Activated naive CD8-positive, alpha-beta T cell (primary cell): ENCODE data around the gene HSPBP1.

Experiments used
- H3K27ac Mint-ChIP-seq: one replicate; pipeline ENCODE4 v1.8.0; 2021; ENCODE audit warnings: mixed read lengths
- H3K27me3 Mint-ChIP-seq: one replicate; pipeline ENCODE4 v1.8.0; 2021; ENCODE audit warnings: mixed read lengths
- H3K36me3 Mint-ChIP-seq: one replicate; pipeline ENCODE4 v1.8.0; 2021; ENCODE audit warnings: mixed read lengths
- H3K4me1 Mint-ChIP-seq: one replicate; pipeline ENCODE4 v1.8.0; 2021; ENCODE audit warnings: low read depth, mixed read lengths
- H3K4me3 Mint-ChIP-seq: one replicate; pipeline ENCODE4 v1.8.0; 2021; ENCODE audit warnings: mild to moderate bottlenecking, mixed read lengths
- H3K9me3 Mint-ChIP-seq: one replicate; pipeline ENCODE4 v1.8.0; 2021; ENCODE audit warnings: low read depth, mixed read lengths

Gene HSPBP1

GRCh38 chr19:55256562-55257460 is 23.1 kb downstream of the HSPBP1 start:
- Mint-ChIP-seq H3K4me1 (peaks cover 54% of the 10 kb centered on the region), H3K4me3 (peak overlapping the region; percentile 97), H3K27me3 (no peaks in the 10 kb centered on the region), H3K36me3 (peaks cover 13% of the 10 kb centered on the region), H3K9me3 (no peaks in the 10 kb centered on the region), H3K27ac (peak overlapping the region; percentile 98)

- H3K36me3 Mint-ChIP-seq: peaks cover 16% of the 10 kb centered on the region
- peaks cover 64% of the 10 kb centered on the region for H3K4me1 Mint-ChIP-seq
Observed at GRCh38 chr19:55255618-55256423, 24.1 kb downstream of the HSPBP1 start.

GRCh38 chr19:55254625-55254977 is 25.3 kb downstream of the HSPBP1 start:
- Mint-ChIP-seq H3K4me3 (peak overlapping the region; percentile 97), H3K27me3 (no peaks in the 10 kb centered on the region), H3K27ac (peak overlapping the region; percentile 98), H3K36me3 (peaks cover 16% of the 10 kb centered on the region), H3K9me3 (no peaks in the 10 kb centered on the region), H3K4me1 (peaks cover 63% of the 10 kb centered on the region)

More at GRCh38 chr19:55255618-55256423, 24.1 kb downstream of the HSPBP1 start:
- H3K27ac Mint-ChIP-seq: peak overlapping the region; percentile 98
- H3K27me3 Mint-ChIP-seq: no peaks in the 10 kb centered on the region
- peak overlapping the region; percentile 97 for H3K4me3 Mint-ChIP-seq
- no peaks in the 10 kb centered on the region for H3K9me3 Mint-ChIP-seq

GRCh38 chr19:55253842-55254624 is 25.9 kb downstream of the HSPBP1 start:
- Mint-ChIP-seq H3K27me3 (no peaks in the 10 kb centered on the region), H3K36me3 (peaks cover 16% of the 10 kb centered on the region), H3K4me1 (peaks cover 63% of the 10 kb centered on the region), H3K27ac (peak overlapping the region; percentile 98), H3K9me3 (no peaks in the 10 kb centered on the region), H3K4me3 (peak overlapping the region; percentile 97)

GRCh38 chr19:55252760-55253663 is 26.9 kb downstream of the HSPBP1 start:
- peaks cover 73% of the 10 kb centered on the region for H3K4me1 Mint-ChIP-seq
- peak overlapping the region; percentile 98 for H3K27ac Mint-ChIP-seq
- peak overlapping the region; percentile 97 for H3K4me3 Mint-ChIP-seq
- no peaks in the 10 kb centered on the region for H3K27me3 Mint-ChIP-seq
- peaks cover 16% of the 10 kb centered on the region for H3K36me3 Mint-ChIP-seq
- no peaks in the 10 kb centered on the region for H3K9me3 Mint-ChIP-seq

GRCh38 chr19:55251341-55252081 is 28.4 kb downstream of the HSPBP1 start:
- Mint-ChIP-seq H3K4me1 (peaks cover 68% of the 10 kb centered on the region), H3K27ac (peak overlapping the region; percentile 98), H3K36me3 (peaks cover 12% of the 10 kb centered on the region), H3K9me3 (no peaks in the 10 kb centered on the region), H3K27me3 (no peaks in the 10 kb centered on the region), H3K4me3 (peak overlapping the region; percentile 97)

- Mint-ChIP-seq H3K4me3 (peak overlapping the region; percentile 97), H3K4me1 (peaks cover 58% of the 10 kb centered on the region), H3K9me3 (no peaks in the 10 kb centered on the region), H3K27ac (peak overlapping the region; percentile 98), H3K36me3 (peaks cover 4% of the 10 kb centered on the region), H3K27me3 (no peaks in the 10 kb centered on the region)
Observed at GRCh38 chr19:55250262-55251036, 29.5 kb downstream of the HSPBP1 start.

GRCh38 chr19:55249841-55250240 is 30.1 kb downstream of the HSPBP1 start:
- H3K4me1 Mint-ChIP-seq: peaks cover 54% of the 10 kb centered on the region
- H3K9me3 Mint-ChIP-seq: no peaks in the 10 kb centered on the region
- H3K4me3 Mint-ChIP-seq: no peak overlapping the region
- H3K27ac Mint-ChIP-seq: no peak overlapping the region
- H3K27me3 Mint-ChIP-seq: no peaks in the 10 kb centered on the region
- H3K36me3 Mint-ChIP-seq: peaks cover 4% of the 10 kb centered on the region

GRCh38 chr19:55248704-55249103 is 31.2 kb downstream of the HSPBP1 start:
- peaks cover 4% of the 10 kb centered on the region for H3K36me3 Mint-ChIP-seq

GRCh38 chr19:55248166-55248675 is 31.7 kb downstream of the HSPBP1 start:
- Mint-ChIP-seq H3K9me3 (no peaks in the 10 kb centered on the region), H3K36me3 (peaks cover 4% of the 10 kb centered on the region), H3K4me3 (peak overlapping the region; percentile 41), H3K27me3 (no peaks in the 10 kb centered on the region), H3K4me1 (peaks cover 43% of the 10 kb centered on the region), H3K27ac (peak overlapping the region; percentile 47)

More at GRCh38 chr19:55248704-55249103, 31.2 kb downstream of the HSPBP1 start:
- H3K9me3 Mint-ChIP-seq: no peaks in the 10 kb centered on the region
- no peaks in the 10 kb centered on the region for H3K27me3 Mint-ChIP-seq
- peaks cover 47% of the 10 kb centered on the region for H3K4me1 Mint-ChIP-seq
- peak overlapping the region; percentile 47 for H3K27ac Mint-ChIP-seq
- H3K4me3 Mint-ChIP-seq: peak overlapping the region; percentile 41

GRCh38 chr19:55247621-55248099 is 32.2 kb downstream of the HSPBP1 start:
- H3K9me3 Mint-ChIP-seq: no peaks in the 10 kb centered on the region
- peaks cover 40% of the 10 kb centered on the region for H3K4me1 Mint-ChIP-seq
- peaks cover 5% of the 10 kb centered on the region for H3K36me3 Mint-ChIP-seq
- no peak overlapping the region for H3K4me3 Mint-ChIP-seq
- no peak overlapping the region for H3K27ac Mint-ChIP-seq
- H3K27me3 Mint-ChIP-seq: no peaks in the 10 kb centered on the region
